ENCODE data around the gene MAPKAP1.

GRCh38 chr9:125470767-125471580, 236.0 kb downstream of the MAPKAP1 start:
- no peak for TF ChIP-seq CTCF (IDR thresholded peaks at IDR 0.05)
- no peak for TF ChIP-seq POLR2A (IDR thresholded peaks at IDR 0.05)
- TF ChIP-seq EP300 (IDR thresholded peaks at IDR 0.05), result no peak

Data from gastroesophageal sphincter (tissue), 3 donors.